HL-60 (cell line): ENCODE measurements around the gene AQP10.
"Not testable (repeated sequence)": the region's sequence is repeated elsewhere in the genome, so short reads cannot be mapped to it uniquely, and the experiment has no call there.

Source experiments
- POLR2AphosphoS5 ChIP-seq: IDR thresholded peaks from 2 replicates; pipeline ENCODE4 v1.6.1; 2012; ENCODE audit warnings: low read depth
- SPI1 ChIP-seq: IDR thresholded peaks from 2 replicates; pipeline ENCODE4 v1.6.1; 2012; ENCODE audit warnings: low read depth, mild to moderate bottlenecking, borderline replicate concordance
- TF ChIP-seq, protein P1 (sequence below): IDR thresholded peaks from one replicate; pipeline ENCODE4 v1.5.1; 2011; ENCODE audit warnings: low read length, control low read depth, inconsistent platforms; ENCODE audit not compliant: insufficient read depth
- TF ChIP-seq, protein P2 (sequence below): IDR thresholded peaks from 2 replicates; pipeline ENCODE4 v1.6.1; 2012; ENCODE audit warnings: low read depth; ENCODE audit not compliant: insufficient replicate concordance

DNA sequence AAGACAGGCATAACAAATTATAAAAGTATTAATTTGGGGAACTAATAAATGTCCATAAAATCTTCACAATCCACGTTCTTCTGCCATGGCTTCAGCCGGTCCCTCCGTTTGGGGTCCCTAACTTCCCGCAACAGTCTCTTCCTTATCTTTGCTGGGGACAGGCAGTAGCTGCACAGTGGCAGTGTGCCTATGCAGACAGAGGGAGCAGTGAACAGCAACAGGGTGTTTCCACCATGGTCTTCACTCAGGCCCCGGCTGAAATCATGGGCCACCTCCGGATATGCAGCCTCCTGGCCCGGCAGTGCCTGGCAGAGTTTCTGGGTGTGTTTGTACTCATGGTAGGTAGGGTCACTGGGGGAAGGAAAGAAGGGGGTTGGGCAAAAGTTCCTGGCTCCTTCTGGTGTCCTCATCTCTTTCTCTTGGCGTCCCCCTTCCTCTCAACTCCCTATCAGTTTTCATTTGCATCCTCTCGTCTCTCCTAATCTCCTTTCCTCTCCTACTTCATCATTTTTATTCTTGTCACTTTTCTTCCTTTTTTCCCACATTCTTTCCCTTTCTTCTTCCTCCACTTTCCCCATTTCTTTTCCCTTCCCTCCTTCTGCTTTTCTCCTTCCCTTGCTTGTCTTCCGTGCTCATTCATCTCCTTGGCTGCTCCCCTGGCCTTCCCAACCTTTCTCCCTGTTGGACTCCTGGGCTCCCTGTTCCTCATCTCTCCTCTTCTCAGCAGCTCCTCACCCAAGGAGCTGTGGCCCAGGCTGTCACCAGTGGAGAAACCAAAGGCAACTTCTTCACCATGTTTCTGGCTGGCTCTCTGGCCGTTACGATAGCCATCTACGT lies 8.4 kb upstream of the AQP10 start:
- TF ChIP-seq, protein P1, sequence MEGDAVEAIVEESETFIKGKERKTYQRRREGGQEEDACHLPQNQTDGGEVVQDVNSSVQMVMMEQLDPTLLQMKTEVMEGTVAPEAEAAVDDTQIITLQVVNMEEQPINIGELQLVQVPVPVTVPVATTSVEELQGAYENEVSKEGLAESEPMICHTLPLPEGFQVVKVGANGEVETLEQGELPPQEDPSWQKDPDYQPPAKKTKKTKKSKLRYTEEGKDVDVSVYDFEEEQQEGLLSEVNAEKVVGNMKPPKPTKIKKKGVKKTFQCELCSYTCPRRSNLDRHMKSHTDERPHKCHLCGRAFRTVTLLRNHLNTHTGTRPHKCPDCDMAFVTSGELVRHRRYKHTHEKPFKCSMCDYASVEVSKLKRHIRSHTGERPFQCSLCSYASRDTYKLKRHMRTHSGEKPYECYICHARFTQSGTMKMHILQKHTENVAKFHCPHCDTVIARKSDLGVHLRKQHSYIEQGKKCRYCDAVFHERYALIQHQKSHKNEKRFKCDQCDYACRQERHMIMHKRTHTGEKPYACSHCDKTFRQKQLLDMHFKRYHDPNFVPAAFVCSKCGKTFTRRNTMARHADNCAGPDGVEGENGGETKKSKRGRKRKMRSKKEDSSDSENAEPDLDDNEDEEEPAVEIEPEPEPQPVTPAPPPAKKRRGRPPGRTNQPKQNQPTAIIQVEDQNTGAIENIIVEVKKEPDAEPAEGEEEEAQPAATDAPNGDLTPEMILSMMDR: not testable (repeated sequence)
- not testable (repeated sequence) for TF ChIP-seq POLR2AphosphoS5, SPI1
- TF ChIP-seq, protein P2, sequence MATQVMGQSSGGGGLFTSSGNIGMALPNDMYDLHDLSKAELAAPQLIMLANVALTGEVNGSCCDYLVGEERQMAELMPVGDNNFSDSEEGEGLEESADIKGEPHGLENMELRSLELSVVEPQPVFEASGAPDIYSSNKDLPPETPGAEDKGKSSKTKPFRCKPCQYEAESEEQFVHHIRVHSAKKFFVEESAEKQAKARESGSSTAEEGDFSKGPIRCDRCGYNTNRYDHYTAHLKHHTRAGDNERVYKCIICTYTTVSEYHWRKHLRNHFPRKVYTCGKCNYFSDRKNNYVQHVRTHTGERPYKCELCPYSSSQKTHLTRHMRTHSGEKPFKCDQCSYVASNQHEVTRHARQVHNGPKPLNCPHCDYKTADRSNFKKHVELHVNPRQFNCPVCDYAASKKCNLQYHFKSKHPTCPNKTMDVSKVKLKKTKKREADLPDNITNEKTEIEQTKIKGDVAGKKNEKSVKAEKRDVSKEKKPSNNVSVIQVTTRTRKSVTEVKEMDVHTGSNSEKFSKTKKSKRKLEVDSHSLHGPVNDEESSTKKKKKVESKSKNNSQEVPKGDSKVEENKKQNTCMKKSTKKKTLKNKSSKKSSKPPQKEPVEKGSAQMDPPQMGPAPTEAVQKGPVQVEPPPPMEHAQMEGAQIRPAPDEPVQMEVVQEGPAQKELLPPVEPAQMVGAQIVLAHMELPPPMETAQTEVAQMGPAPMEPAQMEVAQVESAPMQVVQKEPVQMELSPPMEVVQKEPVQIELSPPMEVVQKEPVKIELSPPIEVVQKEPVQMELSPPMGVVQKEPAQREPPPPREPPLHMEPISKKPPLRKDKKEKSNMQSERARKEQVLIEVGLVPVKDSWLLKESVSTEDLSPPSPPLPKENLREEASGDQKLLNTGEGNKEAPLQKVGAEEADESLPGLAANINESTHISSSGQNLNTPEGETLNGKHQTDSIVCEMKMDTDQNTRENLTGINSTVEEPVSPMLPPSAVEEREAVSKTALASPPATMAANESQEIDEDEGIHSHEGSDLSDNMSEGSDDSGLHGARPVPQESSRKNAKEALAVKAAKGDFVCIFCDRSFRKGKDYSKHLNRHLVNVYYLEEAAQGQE: not testable (repeated sequence)
